ENCODE results near the gene BRD9.
"Not testable (repeated sequence)": the region's sequence is repeated elsewhere in the genome, so short reads cannot be mapped to it uniquely, and the experiment has no call there.

DNA sequence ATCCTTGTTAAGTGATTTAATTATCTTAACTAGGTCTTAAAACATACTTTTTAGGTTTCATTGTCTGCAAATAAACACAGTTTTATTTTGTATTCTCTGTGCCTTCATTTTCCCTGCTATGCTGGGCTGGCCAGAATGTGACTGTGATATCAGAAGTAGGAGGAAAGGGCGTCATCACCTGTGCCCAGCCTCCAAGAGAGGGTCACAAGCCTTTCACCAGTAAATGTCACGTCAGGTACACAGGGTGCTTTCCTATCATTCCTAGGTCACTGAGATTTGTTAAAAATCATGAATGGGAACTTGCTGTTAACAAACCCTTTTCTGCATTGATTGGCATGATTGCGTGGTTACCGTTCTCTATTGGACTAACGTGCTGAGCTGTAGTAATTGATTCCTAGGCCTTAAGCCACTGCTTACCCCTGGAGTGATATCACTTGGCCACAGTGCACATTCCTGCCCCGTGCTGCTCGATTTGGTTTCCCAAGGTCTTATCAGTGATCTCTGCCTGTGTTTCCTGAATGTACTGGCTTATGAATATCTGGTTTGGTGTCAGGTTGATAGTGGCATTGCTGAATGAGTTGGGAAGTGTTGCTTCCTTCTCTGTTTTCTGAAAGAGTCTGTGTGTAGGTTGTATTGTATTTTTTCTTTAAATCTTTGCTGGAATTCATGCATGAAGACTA, 56.5 kb downstream of the BRD9 start:
- not testable (repeated sequence) for TF ChIP-seq EZH2 (IDR thresholded peaks at IDR 0.05; ENCODE audit: low read length)
- TF ChIP-seq, protein P1, sequence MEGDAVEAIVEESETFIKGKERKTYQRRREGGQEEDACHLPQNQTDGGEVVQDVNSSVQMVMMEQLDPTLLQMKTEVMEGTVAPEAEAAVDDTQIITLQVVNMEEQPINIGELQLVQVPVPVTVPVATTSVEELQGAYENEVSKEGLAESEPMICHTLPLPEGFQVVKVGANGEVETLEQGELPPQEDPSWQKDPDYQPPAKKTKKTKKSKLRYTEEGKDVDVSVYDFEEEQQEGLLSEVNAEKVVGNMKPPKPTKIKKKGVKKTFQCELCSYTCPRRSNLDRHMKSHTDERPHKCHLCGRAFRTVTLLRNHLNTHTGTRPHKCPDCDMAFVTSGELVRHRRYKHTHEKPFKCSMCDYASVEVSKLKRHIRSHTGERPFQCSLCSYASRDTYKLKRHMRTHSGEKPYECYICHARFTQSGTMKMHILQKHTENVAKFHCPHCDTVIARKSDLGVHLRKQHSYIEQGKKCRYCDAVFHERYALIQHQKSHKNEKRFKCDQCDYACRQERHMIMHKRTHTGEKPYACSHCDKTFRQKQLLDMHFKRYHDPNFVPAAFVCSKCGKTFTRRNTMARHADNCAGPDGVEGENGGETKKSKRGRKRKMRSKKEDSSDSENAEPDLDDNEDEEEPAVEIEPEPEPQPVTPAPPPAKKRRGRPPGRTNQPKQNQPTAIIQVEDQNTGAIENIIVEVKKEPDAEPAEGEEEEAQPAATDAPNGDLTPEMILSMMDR (optimal IDR thresholded peaks at IDR 0.05 in 1 of 3, IDR thresholded peaks at IDR 0.05 in 1 of 3, conservative IDR thresholded peaks at IDR 0.05 in 1 of 3; ENCODE audit: extremely low read depth in 1 of 3, insufficient read depth in 2 of 3, low read length in 3 of 3), result not testable (repeated sequence)
